IMR-90 (cell line): ENCODE results near the gene GTPBP6. TPM values are rescaled to one million over a fixed set of nuclear protein-coding genes. Genes with fewer than 3 reads are reported as not detected.
A peak's percentile ranks its signal among the peaks of the same experiment; 100 is the strongest.

Source experiments
- ATAC-seq: fragments of 200-7000 bp; cut with Tn5 transposase; 2 replicates; pipeline ENCODE4 v1.9.1; 2020; ENCODE audit warnings: low read depth, mild to moderate bottlenecking, moderate library complexity
- BruUV-seq: library from RNA; stranded (reverse); fragments of 400-500 nt; replicated peaks from 2 replicates; lab custom pipeline; 2021; lab: Mats Ljungman, UMichigan
- CTCF ChIA-PET: fragments of 300-600 bp; formaldehyde crosslinking; extraction: SDS; loops from one replicate; lab custom pipeline; 2021; ENCODE audit warnings: antibody characterized with exemption; lab: Yijun Ruan, JAX
- POLR2A ChIA-PET: fragments of 300-600 bp; sonication (Branson Sonifier 250); formaldehyde crosslinking; loops from one replicate; lab custom pipeline; 2022; ENCODE audit warnings: antibody characterized with exemption; ENCODE audit not compliant: unreplicated experiment; lab: Charles Lee
- DNase-seq: peaks from one replicate; pipeline ENCODE4 v3.0.0; 2013
- H2AFZ ChIP-seq: replicated peaks from 2 replicates; pipeline ENCODE3; 2013; ENCODE audit warnings: low read length, mild to moderate bottlenecking; ENCODE audit not compliant: poor library complexity
- H2AK5ac ChIP-seq: 2 replicates; pipeline ENCODE4 v1.6.1; 2013; ENCODE audit warnings: low read depth, low read length, inconsistent platforms
- H2AK9ac ChIP-seq: replicated peaks from 2 replicates; pipeline ENCODE3; 2013; ENCODE audit warnings: mild to moderate bottlenecking, low read depth, low read length, moderate library complexity; ENCODE audit not compliant: poor library complexity
- H2BK120ac ChIP-seq: 2 replicates; pipeline ENCODE4 v1.6.1; 2013; ENCODE audit warnings: low read depth, low read length, inconsistent platforms
- H2BK15ac ChIP-seq: 3 replicates; pipeline ENCODE4 v1.6.1; 2013; ENCODE audit warnings: low read depth, low read length, inconsistent platforms
- H2BK20ac ChIP-seq: 2 replicates; pipeline ENCODE4 v1.6.1; 2013; ENCODE audit warnings: low read depth, mild to moderate bottlenecking, inconsistent platforms, low read length, moderate library complexity
- H2BK5ac ChIP-seq: 2 replicates; pipeline ENCODE4 v1.6.1; 2013; ENCODE audit warnings: mild to moderate bottlenecking, low read depth, low read length, inconsistent platforms; ENCODE audit not compliant: poor library complexity, severe bottlenecking
- H3K14ac ChIP-seq: replicated peaks from 2 replicates; pipeline ENCODE4 v1.6.1; 2013; ENCODE audit warnings: low read depth, low read length, inconsistent platforms
- H3K18ac ChIP-seq: 2 replicates; pipeline ENCODE4 v1.6.1; 2013; ENCODE audit warnings: low read depth, low read length, control low read depth
- H3K23ac ChIP-seq: 2 replicates; pipeline ENCODE4 v1.6.1; 2013; ENCODE audit warnings: low read depth, low read length, inconsistent platforms
- H3K27ac ChIP-seq: 2 replicates; pipeline ENCODE4 v1.5.1; 2013; ENCODE audit warnings: mild to moderate bottlenecking, control low read depth, low read length; ENCODE audit not compliant: insufficient read depth
- H3K27me3 ChIP-seq: 2 replicates; pipeline ENCODE4 v1.6.1; 2013; ENCODE audit warnings: low read length; ENCODE audit not compliant: control insufficient read depth, insufficient read depth
- H3K36me3 ChIP-seq: 2 replicates; pipeline ENCODE4 v1.6.1; 2013; ENCODE audit warnings: low read length, mixed read lengths; ENCODE audit not compliant: control insufficient read depth, insufficient read depth
- H3K4ac ChIP-seq: 2 replicates; pipeline ENCODE4 v1.6.1; 2013; ENCODE audit warnings: low read depth, low read length, inconsistent platforms
- H3K4me1 ChIP-seq: 2 replicates; pipeline ENCODE4 v1.6.1; 2013; ENCODE audit warnings: low read length, mixed read lengths; ENCODE audit not compliant: control insufficient read depth, insufficient read depth
- H3K4me2 ChIP-seq: 2 replicates; pipeline ENCODE4 v1.6.1; 2013; ENCODE audit warnings: low read depth, mild to moderate bottlenecking, control low read depth, low read length, moderate library complexity
- H3K4me3 ChIP-seq: 2 replicates; pipeline ENCODE4 v1.5.1; 2013; ENCODE audit warnings: low read depth, mild to moderate bottlenecking, control low read depth, low read length, moderate library complexity; ENCODE audit not compliant: insufficient read depth
- H3K56ac ChIP-seq: 2 replicates; pipeline ENCODE4 v1.6.1; 2013; ENCODE audit warnings: low read length, inconsistent platforms; ENCODE audit not compliant: insufficient read depth; ENCODE audit errors: extremely low read depth
- H3K79me1 ChIP-seq, 2 experiments: 2 replicates each; pipeline ENCODE4 v1.6.1; 2013; ENCODE audit warnings: low read length in 2 of 2, inconsistent platforms in 1 of 2, low read depth in 1 of 2
- H3K9ac ChIP-seq: 2 replicates; pipeline ENCODE4 v1.6.1; 2013; ENCODE audit warnings: low read depth, low read length, control low read depth
- H3K9me1 ChIP-seq: 2 replicates; pipeline ENCODE4 v1.6.1; 2013; ENCODE audit warnings: low read length, inconsistent platforms; ENCODE audit not compliant: insufficient read depth
- H3K9me3 ChIP-seq: 2 replicates; pipeline ENCODE4 v1.6.1; 2013; ENCODE audit warnings: low read length; ENCODE audit not compliant: control insufficient read depth, insufficient read depth
- H4K20me1 ChIP-seq: 2 replicates; pipeline ENCODE4 v1.6.1; 2013; ENCODE audit warnings: low read length, inconsistent platforms; ENCODE audit not compliant: insufficient read depth
- H4K5ac ChIP-seq: 2 replicates; pipeline ENCODE4 v1.6.1; 2013; ENCODE audit warnings: mild to moderate bottlenecking, low read depth, low read length, control low read depth
- H4K8ac ChIP-seq, 2 experiments: 2 replicates each; pipeline ENCODE4 v1.6.1; 2013; ENCODE audit warnings: low read depth in 2 of 2, low read length in 2 of 2, control low read depth in 1 of 2, inconsistent platforms in 1 of 2
- H4K91ac ChIP-seq: 2 replicates; pipeline ENCODE4 v1.6.1; 2013; ENCODE audit warnings: low read depth, low read length, inconsistent platforms; ENCODE audit not compliant: insufficient read depth
- CEBPB ChIP-seq: IDR thresholded peaks from 2 replicates; pipeline ENCODE4 v1.6.1; 2012; ENCODE audit warnings: low read depth, low read length, improper control_type of control experiment
- MAZ ChIP-seq: IDR thresholded peaks from 2 replicates; pipeline ENCODE4 v1.6.1; 2012; ENCODE audit warnings: low read depth, mild to moderate bottlenecking, low read length, improper control_type of control experiment, moderate library complexity, borderline replicate concordance
- POLR2A ChIP-seq: IDR thresholded peaks from 2 replicates; pipeline ENCODE4 v1.6.1; 2012; ENCODE audit warnings: mild to moderate bottlenecking, low read depth, low read length
- RCOR1 ChIP-seq: IDR thresholded peaks from 2 replicates; pipeline ENCODE4 v1.6.1; 2012; ENCODE audit warnings: mild to moderate bottlenecking, low read length, improper control_type of control experiment; ENCODE audit not compliant: insufficient replicate concordance
- RFX5 ChIP-seq: IDR thresholded peaks from 2 replicates; pipeline ENCODE4 v1.8.0; 2012; ENCODE audit warnings: low read depth, mild to moderate bottlenecking, low read length, moderate library complexity
- WGBS, 2 experiments: methylation state at CpG; one replicate each; pipeline versions ENCODE4 v1.1.5 to v1.1.7; 2013; ENCODE audit warnings: missing lambda C conversion rate in 2 of 2; ENCODE audit not compliant: insufficient read length in 1 of 2; ENCODE audit errors: extremely low coverage in 2 of 2; 5-methylcytosine and 5-hydroxymethylcytosine counted together
- dilution Hi-C: fragments of 300-500 bp; cut with HindIII; formaldehyde crosslinking; loops from one replicate; pipeline ENCODE4 v1.14.3; 2018; ENCODE audit warnings: low sequenced_read_pairs; ENCODE audit not compliant: unreplicated experiment
- in situ Hi-C: fragments of 300-500 bp; cut with MboI; formaldehyde crosslinking; loops from 3 replicates; pipeline ENCODE4 v1.14.3; 2019; ENCODE audit warnings: low sequenced_read_pairs, inconsistent platforms, mixed read lengths
- intact Hi-C: fragments of 100-400 bp; cut with micrococcal nuclease; formaldehyde crosslinking; loops from 2 replicates; pipeline ENCODE4 v1.10.0; 2022
- polyA plus RNA-seq, 3 experiments: library from polyadenylated mRNA; depleted of rRNA; stranded (reverse); fragments of >200 nt; gene quantifications; 2 replicates each; pipeline ENCODE4 v1.2.3, GENCODE V29; 2012; ENCODE audit warnings: low replicate concordance in 1 of 3
- total RNA-seq: library from RNA; depleted of rRNA; stranded (reverse); fragments of >200 nt; gene quantifications from 2 replicates; pipeline ENCODE4 v1.2.3, GENCODE V29; 2012

Gene GTPBP6
- total and polyA plus RNA-seq, 2 of the 4 experiments (the other 2 are of a cell fraction) = 24.0 to 31.6 TPM

GRCh38 chrX:318068-318738 lies 393 bp downstream of the GTPBP6 start:
- no peaks in the 10 kb centered on the region for H3K9me1 ChIP-seq
- TF ChIP-seq MAZ (0 out of 2 replicates have a peak, but pooled peaks have one; percentile 72), RCOR1 (no peak), CEBPB (no peak), POLR2A (peak; percentile 77; the same call in 1 of the 2 replicates), RFX5 (no peak)
- DNase-seq (peak; percentile 97), ATAC-seq (peak; percentile 82)
- CTCF ChIA-PET = no interaction called here
- peak overlapping the region; percentile 22; the same call in 1 of the 2 replicates for H2AK5ac ChIP-seq
- H3K79me1 ChIP-seq = peaks cover 0 to 13% of the 10 kb centered on the region in 2 experiments; a peak in 2 of 4 replicates
- no peak overlapping the region for H4K91ac ChIP-seq
- H3K56ac ChIP-seq = 0 out of 2 replicates have a peak overlapping the region, but pooled peaks have one; percentile 32
- no peak overlapping the region for H3K18ac ChIP-seq
- no peak overlapping the region for H2BK15ac ChIP-seq
- peak overlapping the region; percentile 57 for H3K9ac ChIP-seq
- H2BK5ac ChIP-seq = peak overlapping the region; percentile 66
- no peaks in the 10 kb centered on the region for H3K9me3 ChIP-seq
- H4K20me1 ChIP-seq = no peaks in the 10 kb centered on the region
- POLR2A ChIA-PET = no interaction called here
- H2BK20ac ChIP-seq = no peak overlapping the region
- peak overlapping the region; percentile 82 for H3K27ac ChIP-seq
- H3K36me3 ChIP-seq = peaks cover 19% of the 10 kb centered on the region
- peak overlapping the region; percentile 98 for H2AFZ ChIP-seq
- WGBS, 2 experiments = 0% methylated on average over 43 of the region's 61 CpGs; no CpG with 5 or more reads in 1 of the 2 experiments
- no peak overlapping the region for H3K23ac ChIP-seq
- H3K4me1 ChIP-seq = peaks cover 2% of the 10 kb centered on the region; the same call in 1 of the 2 replicates
- no peak overlapping the region for H2BK120ac ChIP-seq
- BruUV-seq = no TSS peak
- dilution Hi-C loops = no loop called here
- H4K5ac ChIP-seq = peak overlapping the region; percentile 5; the same call in 1 of the 2 replicates
- H4K8ac ChIP-seq = peak overlapping the region in 1 of 2 experiments; percentile 83; a peak in 1 of 4 replicates
- H3K4me2 ChIP-seq = peak overlapping the region; percentile 51
- peak overlapping the region; percentile 82 for H3K4me3 ChIP-seq
- in situ Hi-C loops = no loop called here
- intact Hi-C loops = no loop called here
- H3K14ac ChIP-seq = 0 out of 2 replicates have a peak overlapping the region, but pooled peaks have one; percentile 66
- H3K4ac ChIP-seq = peak overlapping the region; percentile 33; the same call in 1 of the 2 replicates
- H2AK9ac ChIP-seq = peak overlapping the region; percentile 96
- no peaks in the 10 kb centered on the region for H3K27me3 ChIP-seq
